SU-DHL-6 (cell line): ENCODE data around the gene GP9.

Experiments used
- H2AFZ ChIP-seq: fragments of 200-600 bp; sonication (generic); 2 replicates; pipeline ENCODE4 v1.6.1; 2014; ENCODE audit warnings: low read depth, mild to moderate bottlenecking, moderate library complexity, mixed read lengths, antibody characterized with exemption, low read length; ENCODE audit not compliant: severe bottlenecking
- H3F3A ChIP-seq: fragments of 200-600 bp; shearing (Covaris generic); 2 replicates; pipeline ENCODE4 v1.6.0; 2016; ENCODE audit warnings: antibody characterized with exemption, mild to moderate bottlenecking; ENCODE audit not compliant: insufficient read depth
- H3K27ac ChIP-seq: fragments of 200-600 bp; sonication (generic); 2 replicates; pipeline ENCODE4 v1.5.1; 2016; ENCODE audit warnings: low read depth, mild to moderate bottlenecking, low read length, moderate library complexity, mixed read lengths
- H3K27me3 ChIP-seq: fragments of 200-600 bp; sonication (generic), shearing (Covaris generic); 2 replicates; pipeline ENCODE4 v1.6.0; 2014; ENCODE audit warnings: mild to moderate bottlenecking, low read length
- H3K36me3 ChIP-seq: fragments of 200-600 bp; sonication (generic); 2 replicates; pipeline ENCODE4 v1.6.1; 2014; ENCODE audit warnings: mild to moderate bottlenecking, low read length, mixed read lengths
- H3K4me2 ChIP-seq: fragments of 300-600, 200-600 bp; shearing (Covaris generic), sonication (generic); 2 replicates; pipeline ENCODE4 v1.6.0; 2014; ENCODE audit warnings: low read length, low read depth, mild to moderate bottlenecking; ENCODE audit not compliant: poor library complexity, severe bottlenecking
- H3K4me3 ChIP-seq: fragments of 200-600 bp; sonication (generic); 2 replicates; pipeline ENCODE4 v1.5.1; 2014; ENCODE audit warnings: antibody characterized with exemption, low read length, mild to moderate bottlenecking, mixed read lengths; ENCODE audit not compliant: insufficient read depth, poor library complexity, severe bottlenecking
- H3K79me2 ChIP-seq: fragments of 200-600 bp; sonication (generic); 2 replicates; pipeline ENCODE4 v1.6.1; 2014; ENCODE audit warnings: mild to moderate bottlenecking, low read length, moderate library complexity; ENCODE audit not compliant: insufficient read depth
- H3K9ac ChIP-seq: fragments of 200-600 bp; sonication (generic); 2 replicates; pipeline ENCODE4 v1.7.0; 2014; ENCODE audit warnings: mild to moderate bottlenecking, low read length
- H3K9me2 ChIP-seq: fragments of 200-600 bp; sonication (generic); replicated peaks from 2 replicates; pipeline ENCODE4 v1.6.1; 2014; ENCODE audit warnings: low read length; ENCODE audit not compliant: insufficient read depth
- H3K9me3 ChIP-seq: fragments of 200-600 bp; sonication (generic); 2 replicates; pipeline ENCODE4 v1.6.1; 2014; ENCODE audit warnings: low read length, mixed read lengths; ENCODE audit not compliant: insufficient read depth
- H4K20me1 ChIP-seq: fragments of 200-600 bp; sonication (generic); 2 replicates; pipeline ENCODE4 v1.6.1; 2014; ENCODE audit warnings: low read depth, mild to moderate bottlenecking, antibody characterized with exemption, low read length, moderate library complexity, mixed read lengths
- CTCF ChIP-seq: fragments of 200-600 bp; sonication (generic); IDR thresholded peaks from one replicate; pipeline ENCODE4 v1.5.1; 2017; ENCODE audit warnings: antibody characterized with exemption, mild to moderate bottlenecking, low read length, moderate library complexity; ENCODE audit not compliant: insufficient read depth, poor library complexity, severe bottlenecking
- EZH2phosphoT487 ChIP-seq: fragments of 200-600 bp; sonication (generic), shearing (Covaris generic); conservative IDR thresholded peaks from 2 replicates; pipeline ENCODE4 v1.6.1; 2018; ENCODE audit warnings: mild to moderate bottlenecking, antibody characterized with exemption, low read length, moderate library complexity, mixed read lengths

The GP9 gene

GRCh38 chr3:129104051-129104450 is 43.5 kb downstream of the GP9 start:
- no peaks in the 10 kb centered on the region for H4K20me1 ChIP-seq
- no peaks in the 10 kb centered on the region for H3K36me3 ChIP-seq
- H3K4me2 ChIP-seq: no peak overlapping the region
- H3K9me2 ChIP-seq: no peaks in the 10 kb centered on the region
- no peaks in the 10 kb centered on the region for H3F3A ChIP-seq
- no peak overlapping the region for H2AFZ ChIP-seq
- H3K9me3 ChIP-seq: no peaks in the 10 kb centered on the region
- H3K9ac ChIP-seq: no peak overlapping the region
- H3K27me3 ChIP-seq: no peaks in the 10 kb centered on the region
- no peak overlapping the region for H3K4me3 ChIP-seq
- no peak overlapping the region for H3K27ac ChIP-seq
- H3K79me2 ChIP-seq: no peaks in the 10 kb centered on the region
- no peak for TF ChIP-seq CTCF
- TF ChIP-seq EZH2phosphoT487: no peak

DNA sequence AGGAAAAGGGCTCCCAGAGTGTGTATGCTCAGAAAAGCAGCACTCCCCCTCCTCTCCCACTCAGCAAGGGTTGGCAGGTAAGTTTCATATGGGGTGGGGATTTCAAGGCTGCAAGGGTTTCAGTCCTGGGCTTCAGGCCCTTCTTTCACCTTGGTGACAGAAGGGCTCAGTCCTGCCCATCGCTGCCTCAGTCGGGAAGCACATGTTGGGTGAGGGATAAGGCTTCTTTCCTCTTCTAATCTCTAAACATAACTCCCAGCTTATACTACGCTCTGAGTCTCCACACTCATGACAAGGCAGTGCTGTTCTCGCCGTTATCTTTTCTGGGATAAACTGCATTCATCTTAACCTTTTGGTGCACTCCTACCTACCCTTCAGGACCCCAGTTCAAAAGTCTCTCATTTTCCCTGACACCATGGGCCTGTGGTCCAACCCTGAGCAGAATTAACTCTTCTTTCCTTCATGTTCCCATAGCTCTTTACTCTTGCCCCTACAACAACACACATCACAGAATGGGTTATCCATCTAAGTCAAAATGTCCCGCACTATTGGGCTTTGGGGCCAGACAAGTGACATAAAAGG is 44.0 kb downstream of the GP9 start:
- H3K27me3 ChIP-seq: no peaks in the 10 kb centered on the region
- no peaks in the 10 kb centered on the region for H4K20me1 ChIP-seq
- H3K79me2 ChIP-seq: no peaks in the 10 kb centered on the region
- no peak overlapping the region for H2AFZ ChIP-seq
- H3F3A ChIP-seq: no peaks in the 10 kb centered on the region
- no peak for TF ChIP-seq EZH2phosphoT487
- TF ChIP-seq CTCF: no peak
- H3K4me2 ChIP-seq: no peak overlapping the region
- no peak overlapping the region for H3K4me3 ChIP-seq
- H3K36me3 ChIP-seq: no peaks in the 10 kb centered on the region
- no peaks in the 10 kb centered on the region for H3K9me3 ChIP-seq
- no peak overlapping the region for H3K9ac ChIP-seq
- H3K9me2 ChIP-seq: no peaks in the 10 kb centered on the region
- H3K27ac ChIP-seq: no peak overlapping the region

GRCh38 chr3:129105862-129106261 is 45.3 kb downstream of the GP9 start:
- TF ChIP-seq CTCF (no peak), EZH2phosphoT487 (no peak)
- no peaks in the 10 kb centered on the region for H3K36me3 ChIP-seq
- H3K4me2 ChIP-seq: no peak overlapping the region
- H3F3A ChIP-seq: no peaks in the 10 kb centered on the region
- H3K9ac ChIP-seq: no peak overlapping the region
- no peaks in the 10 kb centered on the region for H4K20me1 ChIP-seq
- no peaks in the 10 kb centered on the region for H3K9me2 ChIP-seq
- H3K27me3 ChIP-seq: no peaks in the 10 kb centered on the region
- H3K4me3 ChIP-seq: no peak overlapping the region
- no peak overlapping the region for H2AFZ ChIP-seq
- H3K9me3 ChIP-seq: no peaks in the 10 kb centered on the region
- no peak overlapping the region for H3K27ac ChIP-seq
- H3K79me2 ChIP-seq: no peaks in the 10 kb centered on the region

DNA sequence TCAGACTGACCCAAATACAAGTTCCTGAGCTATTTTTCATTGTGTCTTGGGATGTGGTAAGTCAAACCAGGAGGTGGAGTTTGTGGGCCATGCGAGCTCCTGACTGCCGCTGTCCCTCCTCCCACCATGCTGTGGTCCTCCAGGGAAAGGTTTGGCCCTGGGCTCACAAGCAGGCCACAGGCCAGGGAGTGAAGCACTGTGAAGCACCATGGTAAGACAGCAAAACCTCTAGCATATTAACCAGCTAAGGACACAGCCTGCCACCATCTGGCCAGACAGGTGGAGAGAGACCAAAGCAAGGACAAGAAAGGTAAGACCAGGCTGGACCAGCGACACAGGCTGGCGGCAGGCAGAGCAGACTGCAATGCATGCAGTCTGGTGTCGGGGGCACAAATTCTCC is 45.7 kb downstream of the GP9 start:
- Histone ChIP-seq H3K36me3 (no peaks in the 10 kb centered on the region), H3K4me3 (no peak overlapping the region), H3F3A (no peaks in the 10 kb centered on the region), H3K4me2 (no peak overlapping the region), H2AFZ (no peak overlapping the region), H3K9ac (no peak overlapping the region), H3K79me2 (no peaks in the 10 kb centered on the region), H3K9me3 (no peaks in the 10 kb centered on the region), H4K20me1 (no peaks in the 10 kb centered on the region), H3K9me2 (no peaks in the 10 kb centered on the region), H3K27me3 (no peaks in the 10 kb centered on the region), H3K27ac (no peak overlapping the region)
- TF ChIP-seq CTCF: no peak
- TF ChIP-seq EZH2phosphoT487: no peak
